Right kidney (tissue), 9 donors: ENCODE measurements around the gene SOD3.

Experiments
- DNase-seq: peaks from one replicate; pipeline ENCODE4 v3.0.0-alpha.2; 2016
- long read RNA-seq, 8 donors: transcript quantifications; one replicate each; lab custom pipeline, GENCODE V29; 2026

SOD3 gene
- long read RNA-seq, donor 1, transcript SOD3-201 (2 exons, 1,526 nt), result major isoform, 9 of 9 reads
- long read RNA-seq, donor 1, partial matches to known transcripts, result 0 of 9 reads
- long read RNA-seq, donor 1, other reads (novel, unspliced or antisense), result 0 of 9 reads
- long read RNA-seq, donor 2, transcript SOD3-201 (2 exons, 1,526 nt), result major isoform, 9 of 18 reads
- long read RNA-seq, donor 2, partial matches to known transcripts, result 9 of 18 reads
- long read RNA-seq, donor 2, other reads (novel, unspliced or antisense), result 0 of 18 reads
- long read RNA-seq, donor 3, transcript SOD3-201 (2 exons, 1,526 nt), result major isoform, 7 of 7 reads
- long read RNA-seq, donor 3, partial matches to known transcripts, result 0 of 7 reads
- long read RNA-seq, donor 3, other reads (novel, unspliced or antisense), result 0 of 7 reads
- long read RNA-seq, donor 4, transcript SOD3-201 (2 exons, 1,526 nt), result major isoform, 10 of 10 reads
- long read RNA-seq, donor 4, partial matches to known transcripts, result 0 of 10 reads
- long read RNA-seq, donor 4, other reads (novel, unspliced or antisense), result 0 of 10 reads
- long read RNA-seq, donor 5, transcript SOD3-201 (2 exons, 1,526 nt), result major isoform, 8 of 8 reads
- long read RNA-seq, donor 5, partial matches to known transcripts, result 0 of 8 reads
- long read RNA-seq, donor 5, other reads (novel, unspliced or antisense), result 0 of 8 reads
- long read RNA-seq, donor 6, transcript SOD3-201 (2 exons, 1,526 nt), result major isoform, 13 of 13 reads
- long read RNA-seq, donor 6, partial matches to known transcripts, result 0 of 13 reads
- long read RNA-seq, donor 6, other reads (novel, unspliced or antisense), result 0 of 13 reads
- long read RNA-seq, donor 7, transcript SOD3-201 (2 exons, 1,526 nt), result major isoform, 25 of 25 reads
- long read RNA-seq, donor 7, partial matches to known transcripts, result 0 of 25 reads
- long read RNA-seq, donor 7, other reads (novel, unspliced or antisense), result 0 of 25 reads
- long read RNA-seq, donor 8, transcript SOD3-201 (2 exons, 1,526 nt), result major isoform, 16 of 16 reads
- long read RNA-seq, donor 8, partial matches to known transcripts, result 0 of 16 reads
- long read RNA-seq, donor 8, other reads (novel, unspliced or antisense), result 0 of 16 reads

- no peak for DNase-seq
These were observed at the start of gene SOD3 for GRCh38 chr4:24794916-24795665. SOD3 (plus strand) TSS chr4:24795573; CDS start chr4:24799522, 3,949 bp downstream.

DNA sequence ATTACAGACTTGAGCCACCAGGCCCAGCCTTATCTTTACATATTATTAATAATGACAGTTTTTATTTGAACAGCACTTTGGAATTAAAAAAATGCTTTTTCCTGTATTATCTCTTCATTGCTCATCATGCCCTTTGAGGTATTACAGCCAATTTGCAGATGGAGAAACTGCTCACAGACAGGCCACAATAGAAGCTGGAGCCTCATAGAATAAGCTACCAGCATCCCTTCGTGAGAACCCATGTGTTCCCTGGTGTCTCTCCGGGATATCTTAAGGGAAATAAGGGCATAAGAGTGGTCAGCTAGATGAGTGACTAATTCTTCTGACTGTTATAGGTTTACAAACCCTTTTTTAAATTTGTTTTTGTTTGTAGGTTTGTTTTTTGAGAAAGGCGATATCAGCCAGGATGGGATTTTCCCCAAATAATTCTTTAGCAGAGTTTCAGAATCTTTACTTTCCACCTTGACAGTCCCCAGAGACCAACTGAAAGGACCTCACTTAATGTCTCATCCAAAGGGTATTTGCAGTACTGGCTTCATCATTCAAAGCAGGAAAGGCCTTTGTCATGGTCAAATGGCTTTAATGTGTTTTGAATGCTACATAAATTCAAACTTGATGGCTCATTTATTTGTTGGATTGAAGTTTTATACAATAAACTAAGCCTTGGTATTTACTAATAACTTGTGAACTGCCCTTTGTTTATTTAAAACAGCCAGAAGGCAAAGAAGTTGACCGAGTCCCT is 48.0 kb upstream of the SOD3 start:
- DNase-seq, result no peak

GRCh38 chr4:24748023-24748422 is 47.4 kb upstream of the SOD3 start:
- no peak for DNase-seq

DNA sequence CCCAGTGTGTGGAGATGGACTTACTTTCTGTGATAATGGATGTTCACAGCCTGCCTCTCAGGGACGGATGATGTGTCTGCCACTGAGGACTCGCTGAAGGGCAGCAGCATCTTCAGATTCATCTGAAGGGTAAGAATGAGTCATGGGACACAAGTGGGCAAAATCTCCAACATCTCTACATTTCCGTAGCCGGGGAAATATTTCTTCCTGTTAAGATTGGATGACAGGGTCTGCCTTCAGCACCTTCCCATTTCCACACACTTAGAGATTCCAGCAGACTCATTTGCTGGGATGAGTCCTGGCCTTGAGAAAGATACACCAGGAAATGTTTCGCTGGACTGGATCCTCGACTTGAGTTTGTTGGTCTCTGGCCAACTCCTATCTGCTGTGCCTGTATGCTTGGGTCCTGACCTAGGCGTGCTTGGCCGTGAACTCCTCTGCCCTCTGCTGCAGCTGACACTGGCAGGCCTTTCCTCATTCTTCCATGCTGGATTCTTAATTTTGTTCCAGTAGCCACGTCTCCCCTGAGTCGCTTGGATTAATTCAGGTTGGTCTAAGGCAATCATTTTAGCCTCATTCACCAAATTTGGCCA is 46.5 kb upstream of the SOD3 start:
- DNase-seq, result no peak

DNA sequence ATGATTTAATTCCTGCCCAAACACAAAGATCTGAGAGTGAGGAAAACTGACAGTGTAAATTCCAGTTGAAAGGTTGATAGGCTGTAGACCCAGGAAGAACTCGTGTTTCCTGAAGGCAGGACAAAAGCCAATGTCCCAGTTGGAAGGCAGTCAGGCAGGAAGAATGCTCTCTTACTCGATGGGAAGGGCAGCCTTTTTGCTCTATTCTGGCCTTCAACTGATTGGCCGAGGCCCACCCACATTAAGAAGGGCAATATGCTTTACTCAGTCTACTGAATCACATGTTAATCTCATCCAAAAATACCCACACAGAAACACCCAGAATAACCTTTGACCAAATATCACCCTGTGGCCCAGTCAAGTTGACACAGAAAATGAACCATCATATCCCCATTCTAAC is 45.3 kb upstream of the SOD3 start:
- DNase-seq, result no peak

DNA sequence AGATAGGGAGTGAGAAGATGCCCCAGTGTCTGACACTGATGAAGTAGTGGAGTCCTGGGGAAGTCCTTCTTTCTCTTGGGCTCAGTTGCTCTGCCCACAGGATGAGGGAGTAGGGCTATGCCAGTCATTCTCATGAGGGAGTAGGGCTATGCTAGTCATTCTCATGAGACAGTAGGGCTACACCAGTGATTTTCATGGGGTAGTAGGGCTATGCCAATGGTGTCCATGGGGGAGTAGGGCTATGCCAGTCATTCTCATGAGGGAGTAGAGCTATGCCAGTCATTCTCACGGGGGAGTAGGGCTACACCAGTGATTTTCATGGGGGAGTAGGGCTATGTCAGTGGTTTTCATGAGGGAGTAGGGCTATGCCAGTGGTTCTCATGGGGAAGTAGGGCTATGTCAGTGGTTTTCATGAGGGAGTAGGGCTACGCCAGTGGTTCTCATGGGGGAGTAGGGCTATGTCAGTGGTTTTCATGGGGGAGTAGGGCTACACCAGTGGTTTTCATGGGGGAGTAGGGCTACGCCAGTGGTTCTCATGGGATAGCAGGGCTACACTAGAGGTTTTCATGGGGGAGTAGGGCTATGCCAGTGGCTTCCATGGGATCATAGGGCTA is 43.3 kb upstream of the SOD3 start:
- no peak for DNase-seq

- DNase-seq, result no peak
These were observed 41.9 kb upstream of the SOD3 start for GRCh38 chr4:24753519-24753918.

- DNase-seq, result no peak
These were observed 40.8 kb upstream of the SOD3 start for GRCh38 chr4:24754571-24754970.

DNA sequence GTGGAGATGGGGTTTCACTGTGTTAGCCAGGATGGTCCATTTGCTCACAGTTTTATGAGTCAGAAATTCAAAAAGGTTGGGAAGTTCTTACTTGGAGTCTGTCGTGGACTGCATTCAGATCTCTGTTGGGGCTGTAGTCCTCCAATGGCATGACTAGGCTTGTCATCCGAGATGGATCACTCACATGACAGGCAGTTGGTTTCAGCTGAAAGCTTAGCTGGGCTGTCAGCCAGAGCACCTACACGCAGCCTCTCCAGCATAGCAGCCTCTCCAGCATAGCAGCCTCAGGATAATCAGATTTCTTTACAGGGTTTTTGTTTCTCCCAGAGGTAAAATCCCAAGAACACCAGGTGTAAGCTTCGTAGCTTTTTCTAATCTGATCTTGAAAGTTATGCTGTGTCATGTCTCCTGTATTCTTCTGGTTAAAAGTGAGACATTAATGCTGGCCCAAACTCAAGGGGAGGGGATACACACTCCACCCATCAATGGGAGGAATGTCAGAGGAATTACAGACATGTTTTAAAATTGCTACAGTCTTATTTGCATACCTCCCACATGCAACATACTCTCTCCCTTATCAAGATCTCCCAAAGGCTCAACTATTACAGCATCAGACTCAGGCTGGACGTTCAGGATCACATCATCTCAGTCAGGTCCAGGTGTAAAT is 31.6 kb upstream of the SOD3 start:
- no peak for DNase-seq

GRCh38 chr4:24764345-24764744 is 31.0 kb upstream of the SOD3 start:
- no peak for DNase-seq

DNA sequence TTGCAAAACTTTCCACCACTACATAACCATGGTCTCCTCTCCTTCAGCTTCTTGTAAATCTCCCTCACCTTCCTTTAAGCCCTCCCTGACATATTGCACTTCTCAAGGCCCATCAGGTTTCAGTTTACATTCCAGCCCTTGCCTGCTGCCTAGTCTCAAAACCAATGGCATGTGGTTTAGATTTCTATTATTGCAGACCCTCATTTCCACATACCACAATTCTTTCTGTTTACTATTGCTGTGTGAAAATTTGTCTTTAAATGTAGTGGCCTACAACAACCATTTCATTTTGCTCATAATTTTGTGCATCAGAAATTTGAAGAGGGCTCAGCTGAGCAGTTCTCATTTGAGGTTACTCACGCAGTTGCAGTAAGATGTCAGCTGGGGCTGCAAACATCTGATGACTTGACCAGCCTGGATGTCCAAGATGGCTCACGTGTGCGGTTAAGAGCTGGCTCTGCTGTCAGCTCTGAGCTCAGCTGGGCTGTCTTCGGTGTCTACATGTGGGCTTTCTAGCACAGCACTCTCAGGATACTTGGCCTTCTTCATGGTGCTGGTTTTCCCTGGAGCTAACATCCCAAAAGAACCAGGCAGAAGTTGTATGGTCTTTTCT is 29.9 kb upstream of the SOD3 start:
- no peak for DNase-seq

- DNase-seq, result no peak
These were observed 27.4 kb upstream of the SOD3 start for GRCh38 chr4:24768006-24768405.

- DNase-seq, result no peak
These were observed 26.8 kb upstream of the SOD3 start for GRCh38 chr4:24768604-24769003.

DNA sequence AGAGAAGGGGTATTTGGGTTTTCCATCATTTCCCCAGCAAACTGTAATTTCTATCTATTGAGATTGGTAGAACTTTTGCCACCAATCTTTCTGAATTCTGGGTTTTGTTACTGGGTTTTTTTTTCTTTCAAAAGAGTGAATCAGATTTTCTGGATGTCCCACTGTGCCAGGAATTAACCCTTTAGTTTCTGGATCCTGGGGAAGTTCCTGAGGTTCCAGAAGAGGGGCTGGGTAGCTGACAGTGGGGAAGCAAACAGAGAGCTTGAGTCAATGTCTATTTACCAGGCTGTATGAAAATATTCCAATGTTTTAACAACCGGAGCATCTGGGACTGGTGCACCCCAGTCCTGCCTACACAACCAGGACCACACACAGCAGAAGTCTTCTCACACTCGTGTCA is 25.8 kb upstream of the SOD3 start:
- no peak for DNase-seq

DNA sequence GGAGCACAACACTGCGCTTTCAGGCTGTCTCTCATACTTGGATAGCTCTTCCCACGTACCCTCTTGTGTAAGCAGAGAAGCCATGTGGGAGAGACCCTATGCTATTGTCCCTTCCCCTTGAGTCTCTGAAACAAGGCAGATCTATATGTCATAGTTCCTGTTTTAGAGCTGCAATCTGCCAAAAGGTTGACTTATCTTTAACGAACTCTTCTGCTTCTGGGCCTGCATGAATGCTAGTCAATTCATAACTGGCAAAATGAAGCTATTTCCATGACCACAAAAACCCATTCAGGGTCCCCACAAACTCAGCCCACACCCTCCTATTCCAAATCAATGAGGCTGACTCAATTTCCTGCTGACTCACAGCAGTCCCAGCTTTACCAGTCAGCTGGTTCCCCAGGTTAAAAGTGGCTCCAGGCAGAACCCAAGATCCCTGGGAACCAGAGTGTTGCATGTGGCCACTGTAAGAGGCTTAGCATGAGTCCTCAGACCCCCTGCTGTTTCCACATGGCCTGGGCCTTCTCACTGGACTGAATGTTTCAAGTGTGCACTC is 25.3 kb upstream of the SOD3 start:
- no peak for DNase-seq

- no peak for DNase-seq
These were observed 24.7 kb upstream of the SOD3 start for GRCh38 chr4:24770667-24771066.

DNA sequence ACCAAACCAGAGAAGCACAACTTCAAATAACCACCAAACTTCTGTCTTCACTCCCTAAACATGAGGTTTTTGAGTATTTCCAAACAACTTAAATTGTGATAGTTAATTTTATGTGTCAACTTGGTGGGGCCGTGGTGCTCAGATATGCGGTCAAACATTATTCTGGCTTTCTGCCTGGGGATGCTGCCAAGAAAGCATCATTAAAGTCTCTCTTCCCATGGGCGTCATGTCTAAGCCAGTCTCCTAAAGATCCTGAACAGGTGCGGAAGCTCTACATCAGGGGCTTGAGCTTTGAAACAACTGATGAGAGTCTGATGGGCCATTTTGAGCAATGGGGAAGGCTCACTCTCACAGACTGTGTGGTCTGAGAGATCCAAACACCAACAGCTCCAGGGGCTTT is 24.1 kb upstream of the SOD3 start:
- no peak for DNase-seq

DNA sequence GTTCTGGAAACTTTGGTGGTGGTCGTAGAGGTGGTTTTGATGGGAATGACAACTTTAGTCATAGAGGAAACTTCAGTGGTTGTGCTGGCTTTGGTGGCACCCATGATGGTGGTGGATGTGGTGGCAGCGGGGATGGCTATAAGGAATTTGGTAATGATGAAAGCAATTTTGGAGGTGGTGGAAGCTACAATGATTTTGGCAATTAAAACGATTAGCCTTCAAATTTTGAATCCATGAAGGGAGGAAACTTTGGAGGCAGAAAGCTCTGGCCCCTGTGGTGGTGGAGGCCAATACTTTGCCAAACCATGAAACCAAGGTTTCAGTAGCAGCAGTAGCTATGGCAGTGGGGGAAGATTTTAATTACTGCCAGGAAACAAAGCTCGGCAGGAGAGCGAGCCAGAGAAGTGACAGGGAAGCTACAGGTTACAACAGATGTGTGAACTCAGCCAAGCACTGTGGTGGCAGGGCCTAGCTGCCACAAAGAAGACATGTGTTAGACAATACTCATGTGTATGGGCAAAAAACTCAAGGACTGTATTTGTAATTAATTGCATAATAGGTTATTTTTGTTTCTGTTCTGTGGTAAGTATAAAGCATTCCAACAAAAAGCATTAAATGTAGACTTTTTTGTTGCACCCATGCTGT is 23.2 kb upstream of the SOD3 start:
- no peak for DNase-seq

GRCh38 chr4:24772952-24773351 is 22.4 kb upstream of the SOD3 start:
- no peak for DNase-seq
